Measurements from ENCODE around the gene SLC25A47.

The SLC25A47 gene

DNA sequence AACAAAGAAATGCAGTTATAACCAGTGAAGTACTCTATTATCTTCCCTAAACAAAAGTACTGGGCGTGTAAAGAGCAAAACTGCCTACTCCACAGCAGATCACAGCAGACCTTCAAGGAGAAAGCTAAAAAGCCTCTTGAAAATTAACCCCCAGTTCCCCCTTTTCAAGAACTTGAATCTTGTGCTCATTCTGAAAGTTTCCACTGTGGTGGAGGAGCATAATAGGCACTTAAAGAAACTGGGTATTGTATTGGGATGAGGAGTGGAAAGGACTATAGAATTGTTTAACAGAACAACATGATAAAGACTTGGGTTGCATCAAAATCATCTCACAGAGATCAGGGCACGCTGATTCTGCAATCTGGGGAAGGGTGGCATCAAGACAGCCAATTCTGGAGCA, 51.1 kb downstream of the SLC25A47 start:
- in situ Hi-C loops (cut with MboI; ENCODE audit: low sequenced_read_pairs), result no loop called here

DNA sequence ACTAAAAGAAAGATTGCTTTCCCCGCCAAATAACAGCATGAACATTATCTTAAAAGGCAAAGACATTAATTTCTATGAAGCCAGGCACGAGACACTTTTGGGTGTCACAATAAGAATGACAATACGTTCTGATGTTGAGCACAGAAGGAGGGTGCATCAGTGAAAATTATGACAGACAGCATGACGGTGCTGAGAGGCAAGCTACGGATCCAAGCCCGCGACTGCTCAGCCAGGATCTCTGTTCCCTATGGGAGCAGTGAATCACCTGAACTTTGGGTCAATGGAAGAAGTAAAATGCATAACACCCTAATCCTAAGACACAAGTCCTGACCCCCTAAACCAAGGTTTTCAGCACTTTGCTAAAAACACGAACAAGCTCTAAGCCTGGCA, 51.7 kb downstream of the SLC25A47 start:
- in situ Hi-C loops (cut with MboI; ENCODE audit: low sequenced_read_pairs), result no loop called here

- in situ Hi-C loops (cut with MboI; ENCODE audit: low sequenced_read_pairs), result no loop called here
These were observed 52.3 kb downstream of the SLC25A47 start for GRCh38 chr14:100375266-100375962.

DNA sequence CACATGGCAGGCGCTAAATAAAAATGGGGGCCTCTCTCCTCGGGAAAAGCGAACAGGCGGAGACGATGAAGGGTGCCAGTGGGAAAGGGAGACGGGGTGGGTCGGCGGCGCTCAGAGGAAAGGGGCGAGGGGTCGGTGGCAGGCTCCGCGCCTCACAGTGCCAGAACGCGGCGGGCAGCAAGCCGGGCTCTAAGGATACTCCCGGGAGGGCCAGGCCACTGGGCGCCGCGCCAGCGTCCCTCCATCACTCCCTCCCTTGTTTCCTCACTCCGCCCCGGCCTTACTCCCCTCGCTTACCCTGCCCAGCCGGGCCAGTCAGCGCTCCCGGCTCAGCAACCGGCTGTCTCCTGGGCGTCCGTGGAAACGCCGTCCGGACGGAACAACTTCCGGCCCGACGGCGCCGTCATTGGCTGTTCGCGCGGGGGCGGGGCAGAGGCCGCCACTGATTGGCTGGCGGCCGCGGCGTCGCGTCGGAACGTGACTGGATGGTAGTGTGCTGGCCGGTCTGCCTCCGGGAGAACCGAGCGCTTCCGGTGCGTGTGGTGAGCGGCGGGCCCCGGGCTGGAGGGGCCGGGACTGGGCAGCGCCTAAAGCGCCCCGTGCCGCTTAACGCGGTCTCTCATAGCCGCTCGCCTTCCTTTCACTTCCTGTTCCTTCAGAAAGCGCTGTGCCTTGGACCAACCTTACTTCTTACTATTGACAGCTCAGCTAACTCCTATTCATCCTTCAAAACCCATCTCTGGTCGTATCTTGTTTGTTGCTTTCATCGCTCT, 53.0 kb downstream of the SLC25A47 start, which contains the start of gene WDR25:
WDR25 (plus strand) TSS at position 523 of the 773 bp plus-strand sequence.
- in situ Hi-C loops (cut with MboI; ENCODE audit: low sequenced_read_pairs), result no loop called here

GRCh38 chr14:100376751-100377171, 53.6 kb downstream of the SLC25A47 start:
- in situ Hi-C loops (cut with MboI; ENCODE audit: low sequenced_read_pairs), result no loop called here
